DND-41 (cell line): ENCODE data around the gene SLAMF9.
A peak's percentile ranks its signal among the peaks of the same experiment; 100 is the strongest.

ENCODE experiments used
- ATAC-seq: fragments of 200-7000 bp; cut with Tn5 transposase; 3 replicates; pipeline ENCODE4 v1.9.1; 2021; ENCODE audit warnings: low read depth; ENCODE audit not compliant: insufficient read depth
- DNase-seq: peaks from one replicate; pipeline ENCODE4 v3.0.0-alpha.2; 2020
- H2AFZ ChIP-seq: 2 replicates; pipeline ENCODE4 v1.6.0; 2012; ENCODE audit warnings: low read depth, low read length
- H3K27ac ChIP-seq: 2 replicates; pipeline ENCODE4 v1.5.1; 2012; ENCODE audit warnings: low read length, inconsistent platforms
- H3K27me3 ChIP-seq: fragments of 200-600 bp; sonication (generic); 2 replicates; pipeline ENCODE4 v1.6.0; 2012; ENCODE audit warnings: low read length, mild to moderate bottlenecking, inconsistent platforms; ENCODE audit not compliant: insufficient read depth, poor library complexity
- H3K36me3 ChIP-seq: 2 replicates; pipeline ENCODE4 v1.5.1; 2012; ENCODE audit warnings: low read length, inconsistent platforms; ENCODE audit not compliant: insufficient read depth
- H3K4me1 ChIP-seq: 2 replicates; pipeline ENCODE4 v1.5.1; 2012; ENCODE audit warnings: mild to moderate bottlenecking, low read length; ENCODE audit not compliant: insufficient read depth
- H3K4me2 ChIP-seq: 2 replicates; pipeline ENCODE4 v1.6.0; 2012; ENCODE audit warnings: mild to moderate bottlenecking, moderate library complexity, low read length, inconsistent platforms; ENCODE audit not compliant: insufficient read depth
- H3K4me3 ChIP-seq, 2 experiments: fragments of 200-600 bp in 1 of 2; shearing (Covaris generic) in 1 of 2; 2 replicates each; pipeline ENCODE4 v1.5.1; 2012 to 2016; ENCODE audit warnings: inconsistent platforms in 2 of 2, low read length in 2 of 2, mild to moderate bottlenecking in 2 of 2, low read depth in 1 of 2, moderate library complexity in 1 of 2
- H3K79me2 ChIP-seq: 2 replicates; pipeline ENCODE4 v1.6.0; 2012; ENCODE audit warnings: low read length, inconsistent platforms; ENCODE audit not compliant: insufficient read depth
- H3K9ac ChIP-seq: 2 replicates; pipeline ENCODE4 v1.6.0; 2012; ENCODE audit warnings: low read depth, mild to moderate bottlenecking, inconsistent platforms, low read length, moderate library complexity
- H3K9me3 ChIP-seq: 2 replicates; pipeline ENCODE4 v1.5.1; 2012; ENCODE audit warnings: low read length, moderate library complexity, mild to moderate bottlenecking, inconsistent platforms; ENCODE audit not compliant: insufficient read depth, severe bottlenecking
- H4K20me1 ChIP-seq: 2 replicates; pipeline ENCODE4 v1.6.0; 2012; ENCODE audit warnings: low read length; ENCODE audit not compliant: insufficient read depth
- EZH2 ChIP-seq: IDR thresholded peaks from 3 replicates; pipeline ENCODE4 v1.6.1; 2012; ENCODE audit warnings: borderline replicate concordance, low read depth, mild to moderate bottlenecking, moderate library complexity, low read length, inconsistent platforms; ENCODE audit not compliant: severe bottlenecking
- TF ChIP-seq, protein P1 (sequence below): IDR thresholded peaks from 2 replicates; pipeline ENCODE4 v1.5.1; 2012; ENCODE audit warnings: borderline replicate concordance, low read length, moderate library complexity, mild to moderate bottlenecking; ENCODE audit not compliant: poor library complexity, severe bottlenecking; ENCODE audit errors: extremely low read depth

The SLAMF9 gene

DNA sequence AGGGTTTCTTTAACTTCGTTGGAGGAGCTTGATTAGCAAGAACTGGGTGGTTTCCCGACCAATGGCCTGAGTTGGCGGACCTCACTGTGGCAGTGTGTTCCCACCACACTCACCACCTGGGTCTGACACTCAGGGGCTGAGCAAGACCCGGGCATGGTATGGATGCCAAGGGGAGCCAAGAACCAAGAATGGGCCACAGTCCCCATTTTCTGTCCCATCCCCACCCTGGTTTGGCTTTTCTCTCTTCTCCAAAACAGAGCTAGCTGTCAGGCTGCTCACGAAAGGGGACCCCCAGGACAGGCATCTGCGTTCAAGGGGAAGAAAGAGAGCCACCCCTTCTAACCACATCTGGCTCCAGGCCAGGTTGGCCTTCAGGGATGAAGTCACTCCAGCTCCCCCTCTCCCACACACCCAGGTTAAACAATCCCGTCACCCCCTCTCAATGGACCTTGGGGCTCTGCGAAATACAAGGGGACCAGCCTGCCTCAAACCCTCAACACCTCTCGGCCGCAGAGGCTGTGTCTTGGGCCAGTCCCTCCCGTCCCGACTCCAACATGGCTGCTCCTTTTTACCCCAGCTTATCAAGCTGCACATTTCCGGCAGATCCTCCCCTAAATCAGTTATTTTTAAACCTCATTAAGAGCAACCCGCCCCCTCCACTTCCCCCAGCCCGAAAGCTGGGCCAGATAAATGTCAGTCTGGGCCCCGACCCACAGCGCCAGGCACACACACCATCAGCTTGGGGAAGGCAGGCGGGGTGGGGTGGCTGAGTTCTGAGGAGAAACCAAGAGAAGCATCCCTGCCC lies 32.1 kb downstream of the SLAMF9 start:
- Histone ChIP-seq H3K4me2 (peak overlapping the region; percentile 88; the same call in 1 of the 2 replicates), H3K4me1 (peaks cover 51% of the 10 kb centered on the region), H3K4me3 (no peak overlapping the region), H3K27ac (peak overlapping the region; percentile 5; the same call in 1 of the 2 replicates), H3K79me2 (peaks cover 46% of the 10 kb centered on the region), H3K36me3 (peaks cover 36% of the 10 kb centered on the region), H3K9ac (no peak overlapping the region), H3K9me3 (no peaks in the 10 kb centered on the region), H3K27me3 (no peaks in the 10 kb centered on the region), H4K20me1 (peaks cover 60% of the 10 kb centered on the region), H2AFZ (no peak overlapping the region)
- DNase-seq (no peak), ATAC-seq (no peak)
- TF ChIP-seq EZH2 = no peak
- TF ChIP-seq, protein P1, sequence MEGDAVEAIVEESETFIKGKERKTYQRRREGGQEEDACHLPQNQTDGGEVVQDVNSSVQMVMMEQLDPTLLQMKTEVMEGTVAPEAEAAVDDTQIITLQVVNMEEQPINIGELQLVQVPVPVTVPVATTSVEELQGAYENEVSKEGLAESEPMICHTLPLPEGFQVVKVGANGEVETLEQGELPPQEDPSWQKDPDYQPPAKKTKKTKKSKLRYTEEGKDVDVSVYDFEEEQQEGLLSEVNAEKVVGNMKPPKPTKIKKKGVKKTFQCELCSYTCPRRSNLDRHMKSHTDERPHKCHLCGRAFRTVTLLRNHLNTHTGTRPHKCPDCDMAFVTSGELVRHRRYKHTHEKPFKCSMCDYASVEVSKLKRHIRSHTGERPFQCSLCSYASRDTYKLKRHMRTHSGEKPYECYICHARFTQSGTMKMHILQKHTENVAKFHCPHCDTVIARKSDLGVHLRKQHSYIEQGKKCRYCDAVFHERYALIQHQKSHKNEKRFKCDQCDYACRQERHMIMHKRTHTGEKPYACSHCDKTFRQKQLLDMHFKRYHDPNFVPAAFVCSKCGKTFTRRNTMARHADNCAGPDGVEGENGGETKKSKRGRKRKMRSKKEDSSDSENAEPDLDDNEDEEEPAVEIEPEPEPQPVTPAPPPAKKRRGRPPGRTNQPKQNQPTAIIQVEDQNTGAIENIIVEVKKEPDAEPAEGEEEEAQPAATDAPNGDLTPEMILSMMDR = no peak

- Histone ChIP-seq H2AFZ (no peak overlapping the region), H3K4me2 (no peak overlapping the region), H3K4me3 (no peak overlapping the region), H3K79me2 (peaks cover 46% of the 10 kb centered on the region), H4K20me1 (peaks cover 60% of the 10 kb centered on the region), H3K27me3 (no peaks in the 10 kb centered on the region), H3K9ac (no peak overlapping the region), H3K36me3 (peaks cover 41% of the 10 kb centered on the region), H3K9me3 (no peaks in the 10 kb centered on the region), H3K27ac (no peak overlapping the region), H3K4me1 (peaks cover 50% of the 10 kb centered on the region)
- ATAC-seq (no peak), DNase-seq (no peak)
- TF ChIP-seq, protein P1 = no peak
- TF ChIP-seq EZH2 = no peak
Observed at GRCh38 chr1:159921251-159921650, 32.8 kb downstream of the SLAMF9 start.

DNA sequence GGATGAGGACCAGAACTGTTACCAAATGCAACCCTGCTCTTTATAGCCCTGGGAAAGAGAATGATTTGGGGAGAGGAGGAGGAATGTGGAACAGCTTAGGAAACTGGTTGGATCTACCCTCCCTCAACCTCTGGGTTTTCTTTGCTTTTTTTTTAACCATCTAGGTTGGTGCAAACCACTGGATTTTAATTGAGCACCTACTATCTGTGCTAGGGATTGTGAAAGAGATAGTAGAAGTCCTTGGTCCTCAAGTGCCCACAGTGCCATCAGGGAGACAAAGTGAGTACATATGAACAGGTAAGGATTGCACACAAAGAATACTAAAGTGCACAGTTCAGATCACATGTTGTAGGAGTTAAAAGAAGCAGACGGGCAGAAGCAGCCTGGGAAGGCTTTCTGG lies 33.4 kb downstream of the SLAMF9 start:
- no peak for ATAC-seq

More for the DNA sequence above, 33.4 kb downstream of the SLAMF9 start:
- Histone ChIP-seq H3K79me2 (peaks cover 46% of the 10 kb centered on the region), H3K4me2 (no peak overlapping the region), H3K9me3 (no peaks in the 10 kb centered on the region), H3K4me3 (no peak overlapping the region), H3K9ac (no peak overlapping the region), H3K27ac (no peak overlapping the region), H3K4me1 (peaks cover 44% of the 10 kb centered on the region), H2AFZ (no peak overlapping the region), H4K20me1 (peaks cover 60% of the 10 kb centered on the region), H3K27me3 (no peaks in the 10 kb centered on the region), H3K36me3 (peaks cover 41% of the 10 kb centered on the region)
- TF ChIP-seq EZH2 = no peak
- TF ChIP-seq, protein P1 = no peak
- no peak for DNase-seq
